Measurements from ENCODE around the gene PDGFC. TPM values are rescaled to one million over a fixed set of nuclear protein-coding genes. Genes with fewer than 3 reads are reported as not detected.

PDGFC gene
- polyA plus RNA-seq, 3 donors: 2.5 to 5.0 (median 4.9) TPM

DNA sequence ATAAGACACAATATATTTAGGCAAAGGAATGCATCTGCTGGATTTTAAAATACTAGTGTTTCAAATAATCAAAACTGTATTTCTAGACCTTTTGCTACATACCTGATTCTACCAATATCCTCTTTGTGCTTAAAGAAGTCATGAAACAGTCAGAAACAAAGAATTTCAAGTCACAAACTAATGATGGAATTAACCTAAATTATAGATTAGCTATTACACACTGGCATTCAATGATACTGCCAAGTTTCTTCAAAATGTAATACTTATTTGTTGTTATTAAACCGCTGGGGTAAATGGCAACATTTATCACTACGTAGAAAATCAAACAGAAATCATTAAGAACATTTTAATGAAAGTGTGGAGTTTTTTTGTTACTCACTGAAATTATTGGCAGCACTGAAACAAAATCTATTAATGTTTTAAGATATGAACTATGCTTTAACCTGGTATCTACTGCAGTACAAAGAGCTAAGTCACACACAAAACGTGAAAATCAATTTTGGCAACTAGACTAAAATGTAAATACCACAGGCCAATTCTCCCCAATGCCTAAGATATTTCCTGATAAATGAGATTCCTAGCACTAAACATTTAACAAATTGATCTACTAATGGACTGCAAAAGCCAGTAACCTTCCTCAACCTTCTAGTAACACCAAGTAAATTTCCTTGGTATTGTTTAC, 19.4 kb downstream of the PDGFC start:
- H3K4me1 Mint-ChIP-seq: peaks cover 48% of the 10 kb centered on the region
- no peak overlapping the region for H3K4me2 ChIP-seq (replicated peaks; ENCODE audit: extremely low read depth, low read length, poor library complexity, severe bottlenecking)
- H3K4me1 ChIP-seq (ENCODE audit: control insufficient read depth in 1 of 2, insufficient read depth in 2 of 2, low read length in 2 of 2): peaks cover 30 to 34% of the 10 kb centered on the region in 2 donors
- H3K9me3 Mint-ChIP-seq: peaks cover 0 to 2% (median 0%) of the 10 kb centered on the region in 7 donors
- intact Hi-C loops (cut with micrococcal nuclease): no loop called here
- H3K4me3 ChIP-seq (replicated peaks in 1 of 3; ENCODE audit: low read depth in 2 of 3, low read length in 3 of 3): no peak overlapping the region
- H3K79me2 ChIP-seq (ENCODE audit: insufficient read depth, low read length): no peaks in the 10 kb centered on the region
- no peak overlapping the region for H3K4me3 Mint-ChIP-seq
- no peaks in the 10 kb centered on the region for H3K27me3 ChIP-seq (ENCODE audit: control insufficient read depth in 2 of 2, insufficient read depth in 2 of 2, low read length in 2 of 2)
- WGBS (ENCODE audit: insufficient coverage): 90% methylated on average over 1 of the region's 3 CpGs
- H4K20me1 ChIP-seq (ENCODE audit: insufficient read depth, low read length): no peaks in the 10 kb centered on the region
- no peak overlapping the region for H3K27ac Mint-ChIP-seq
- H3K36me3 Mint-ChIP-seq: peaks cover 0 to 9% of the 10 kb centered on the region in 2 donors
- TF ChIP-seq, protein P1, sequence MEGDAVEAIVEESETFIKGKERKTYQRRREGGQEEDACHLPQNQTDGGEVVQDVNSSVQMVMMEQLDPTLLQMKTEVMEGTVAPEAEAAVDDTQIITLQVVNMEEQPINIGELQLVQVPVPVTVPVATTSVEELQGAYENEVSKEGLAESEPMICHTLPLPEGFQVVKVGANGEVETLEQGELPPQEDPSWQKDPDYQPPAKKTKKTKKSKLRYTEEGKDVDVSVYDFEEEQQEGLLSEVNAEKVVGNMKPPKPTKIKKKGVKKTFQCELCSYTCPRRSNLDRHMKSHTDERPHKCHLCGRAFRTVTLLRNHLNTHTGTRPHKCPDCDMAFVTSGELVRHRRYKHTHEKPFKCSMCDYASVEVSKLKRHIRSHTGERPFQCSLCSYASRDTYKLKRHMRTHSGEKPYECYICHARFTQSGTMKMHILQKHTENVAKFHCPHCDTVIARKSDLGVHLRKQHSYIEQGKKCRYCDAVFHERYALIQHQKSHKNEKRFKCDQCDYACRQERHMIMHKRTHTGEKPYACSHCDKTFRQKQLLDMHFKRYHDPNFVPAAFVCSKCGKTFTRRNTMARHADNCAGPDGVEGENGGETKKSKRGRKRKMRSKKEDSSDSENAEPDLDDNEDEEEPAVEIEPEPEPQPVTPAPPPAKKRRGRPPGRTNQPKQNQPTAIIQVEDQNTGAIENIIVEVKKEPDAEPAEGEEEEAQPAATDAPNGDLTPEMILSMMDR (IDR thresholded peaks at IDR 0.05): no peak
- no peaks in the 10 kb centered on the region for H3K9me3 ChIP-seq (replicated peaks in 1 of 2; ENCODE audit: control insufficient read depth in 1 of 2, insufficient read depth in 1 of 2, low read length in 2 of 2)
- H3K27me3 Mint-ChIP-seq (ENCODE audit: low read depth in 3 of 3): no peaks in the 10 kb centered on the region
- no peaks in the 10 kb centered on the region for H3K36me3 ChIP-seq (replicated peaks in 1 of 2; ENCODE audit: control insufficient read depth in 1 of 2, insufficient read depth in 2 of 2, low read length in 2 of 2)
- H3K27ac ChIP-seq (ENCODE audit: low read depth in 1 of 2, low read length in 2 of 2): no peak overlapping the region
- H3K9ac ChIP-seq (ENCODE audit: insufficient read depth, low read length, poor library complexity, severe bottlenecking): no peak overlapping the region
- DNase-seq: no peak
- no peak overlapping the region for H2AFZ ChIP-seq (ENCODE audit: insufficient read depth, low read depth, low read length, poor library complexity, severe bottlenecking)

DNA sequence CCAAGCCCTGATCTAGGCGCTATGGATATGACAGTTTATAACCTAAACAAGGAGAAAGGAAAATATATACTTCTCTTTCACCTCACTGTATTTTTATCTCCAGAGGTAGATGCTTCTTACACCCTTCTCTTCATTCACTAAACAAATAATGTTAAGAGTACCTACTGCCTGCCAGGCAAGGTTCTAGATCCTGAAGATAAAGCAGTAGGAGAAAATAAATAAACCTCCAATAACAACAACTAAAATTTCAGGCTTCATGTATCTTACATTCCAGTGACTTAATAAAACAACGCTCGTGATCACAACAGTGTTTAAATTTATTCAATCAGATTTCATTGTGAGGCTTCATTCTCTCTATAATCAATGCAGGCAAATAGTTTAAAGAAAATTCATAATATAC, 20.7 kb downstream of the PDGFC start:
- TF ChIP-seq, protein P1 (IDR thresholded peaks at IDR 0.05): no peak
- H3K27me3 Mint-ChIP-seq (ENCODE audit: low read depth in 3 of 3): no peaks in the 10 kb centered on the region
- peaks cover 51% of the 10 kb centered on the region for H3K4me1 Mint-ChIP-seq
- Histone ChIP-seq H3K4me2 (replicated peaks; ENCODE audit: extremely low read depth, low read length, poor library complexity, severe bottlenecking) (no peak overlapping the region), H3K27ac (ENCODE audit: low read depth in 1 of 2, low read length in 2 of 2) (no peak overlapping the region), H3K27me3 (ENCODE audit: control insufficient read depth in 2 of 2, insufficient read depth in 2 of 2, low read length in 2 of 2) (no peaks in the 10 kb centered on the region), H3K9me3 (replicated peaks in 1 of 2; ENCODE audit: control insufficient read depth in 1 of 2, insufficient read depth in 1 of 2, low read length in 2 of 2) (no peaks in the 10 kb centered on the region), H3K79me2 (ENCODE audit: insufficient read depth, low read length) (no peaks in the 10 kb centered on the region), H3K9ac (ENCODE audit: insufficient read depth, low read length, poor library complexity, severe bottlenecking) (no peak overlapping the region), H3K4me3 (replicated peaks in 1 of 3; ENCODE audit: low read depth in 2 of 3, low read length in 3 of 3) (no peak overlapping the region), H3K4me1 (ENCODE audit: control insufficient read depth in 1 of 2, insufficient read depth in 2 of 2, low read length in 2 of 2) (peaks cover 26 to 36% of the 10 kb centered on the region in 2 donors), H2AFZ (ENCODE audit: insufficient read depth, low read depth, low read length, poor library complexity, severe bottlenecking) (no peak overlapping the region), H3K36me3 (replicated peaks in 1 of 2; ENCODE audit: control insufficient read depth in 1 of 2, insufficient read depth in 2 of 2, low read length in 2 of 2) (no peaks in the 10 kb centered on the region), H4K20me1 (ENCODE audit: insufficient read depth, low read length) (no peaks in the 10 kb centered on the region)
- WGBS (ENCODE audit: insufficient coverage): no CpG with 5 or more reads among the region's 3 CpGs
- intact Hi-C loops (cut with micrococcal nuclease): no loop called here
- no peak overlapping the region for H3K4me3 Mint-ChIP-seq
- H3K36me3 Mint-ChIP-seq: peaks cover 0 to 9% of the 10 kb centered on the region in 2 donors
- no peak for DNase-seq
- peak overlapping the region in 2 of 7 donors; percentile 19 to 51 for H3K27ac Mint-ChIP-seq
- peaks cover 0 to 2% (median 0%) of the 10 kb centered on the region in 7 donors for H3K9me3 Mint-ChIP-seq

Data from CD14-positive monocyte (primary cell).